ENCODE data around the gene PRRC2C.
"Not testable (repeated sequence)": the region's sequence is repeated elsewhere in the genome, so short reads cannot be mapped to it uniquely, and the experiment has no call there.

Gene PRRC2C

GRCh38 chr1:171485375-171486047 is at the start of gene PRRC2C:
PRRC2C (plus strand) TSS chr1:171485530; CDS start chr1:171512089, 26,559 bp downstream.
- peak; percentile 77 to 85 (median 84) for DNase-seq (ENCODE audit: low read depth in 3 of 3, low spot score in 1 of 3)

- no peak for DNase-seq (ENCODE audit: low read depth in 3 of 3, low spot score in 1 of 3)
Measured at GRCh38 chr1:171438441-171438840, 46.9 kb upstream of the PRRC2C start.

GRCh38 chr1:171440201-171440600 is 45.1 kb upstream of the PRRC2C start:
- not testable (repeated sequence) for DNase-seq (ENCODE audit: low read depth in 3 of 3, low spot score in 1 of 3)

- not testable (repeated sequence) for DNase-seq (ENCODE audit: low read depth in 3 of 3, low spot score in 1 of 3)
Measured at GRCh38 chr1:171441278-171441895, 43.9 kb upstream of the PRRC2C start.

- DNase-seq (ENCODE audit: low read depth in 3 of 3, low spot score in 1 of 3) = no peak
Measured at GRCh38 chr1:171446386-171446785, 38.9 kb upstream of the PRRC2C start.

- DNase-seq (ENCODE audit: low read depth in 3 of 3, low spot score in 1 of 3) = no peak
Measured at GRCh38 chr1:171455967-171456366, 29.4 kb upstream of the PRRC2C start.

GRCh38 chr1:171457412-171457811 is 27.9 kb upstream of the PRRC2C start:
- no peak for DNase-seq (ENCODE audit: low read depth in 3 of 3, low spot score in 1 of 3)

GRCh38 chr1:171460018-171460620 is 25.2 kb upstream of the PRRC2C start:
- no peak for DNase-seq (ENCODE audit: low read depth in 3 of 3, low spot score in 1 of 3)

- no peak for DNase-seq (ENCODE audit: low read depth in 3 of 3, low spot score in 1 of 3)
Measured at GRCh38 chr1:171467626-171468025, 17.7 kb upstream of the PRRC2C start.

GRCh38 chr1:171468120-171468750 is 17.1 kb upstream of the PRRC2C start:
- no peak for DNase-seq (ENCODE audit: low read depth in 3 of 3, low spot score in 1 of 3)

GRCh38 chr1:171470726-171471125 is 14.6 kb upstream of the PRRC2C start:
- DNase-seq (ENCODE audit: low read depth in 3 of 3, low spot score in 1 of 3) = no peak

GRCh38 chr1:171472183-171472647 is 13.1 kb upstream of the PRRC2C start:
- no peak for DNase-seq (ENCODE audit: low read depth in 3 of 3, low spot score in 1 of 3)

GRCh38 chr1:171476829-171477228 is 8.5 kb upstream of the PRRC2C start:
- no peak for DNase-seq (ENCODE audit: low read depth in 3 of 3, low spot score in 1 of 3)

- no peak for DNase-seq (ENCODE audit: low read depth in 3 of 3, low spot score in 1 of 3)
Measured at GRCh38 chr1:171477804-171478203, 7.5 kb upstream of the PRRC2C start.

- DNase-seq (ENCODE audit: low read depth in 3 of 3, low spot score in 1 of 3) = no peak
Measured at GRCh38 chr1:171480035-171480434, 5.3 kb upstream of the PRRC2C start.

GRCh38 chr1:171484760-171485374 is 463 bp upstream of the PRRC2C start:
- no peak for DNase-seq (ENCODE audit: low read depth in 3 of 3, low spot score in 1 of 3)

GRCh38 chr1:171486048-171486519 is 754 bp downstream of the PRRC2C start:
- DNase-seq (ENCODE audit: low read depth in 3 of 3, low spot score in 1 of 3) = peak in 2 of 3 donors; percentile 59 to 72

- no peak for DNase-seq (ENCODE audit: low read depth in 3 of 3, low spot score in 1 of 3)
Measured at GRCh38 chr1:171487038-171487437, 1.7 kb downstream of the PRRC2C start.

- no peak for DNase-seq (ENCODE audit: low read depth in 3 of 3, low spot score in 1 of 3)
Measured at GRCh38 chr1:171488190-171488929, 3.0 kb downstream of the PRRC2C start.

GRCh38 chr1:171494076-171494475 is 8.7 kb downstream of the PRRC2C start:
- no peak for DNase-seq (ENCODE audit: low read depth in 3 of 3, low spot score in 1 of 3)

GRCh38 chr1:171495444-171495843 is 10.1 kb downstream of the PRRC2C start:
- no peak for DNase-seq (ENCODE audit: low read depth in 3 of 3, low spot score in 1 of 3)

All from stimulated activated CD4-positive, alpha-beta T cell treated with anti-CD3 and anti-CD28 coated beads, TNF-alpha, amount 100 ng/mL, for 1 hour (primary cell).